ENCODE measurements around the gene TBC1D19. TPM values are rescaled to one million over a fixed set of nuclear protein-coding genes. Genes with fewer than 3 reads are reported as not detected.

TBC1D19 gene
- total RNA-seq, 4 donors from 2014 or later, result 4.3 to 78.4 (median 6.2) TPM

DNA sequence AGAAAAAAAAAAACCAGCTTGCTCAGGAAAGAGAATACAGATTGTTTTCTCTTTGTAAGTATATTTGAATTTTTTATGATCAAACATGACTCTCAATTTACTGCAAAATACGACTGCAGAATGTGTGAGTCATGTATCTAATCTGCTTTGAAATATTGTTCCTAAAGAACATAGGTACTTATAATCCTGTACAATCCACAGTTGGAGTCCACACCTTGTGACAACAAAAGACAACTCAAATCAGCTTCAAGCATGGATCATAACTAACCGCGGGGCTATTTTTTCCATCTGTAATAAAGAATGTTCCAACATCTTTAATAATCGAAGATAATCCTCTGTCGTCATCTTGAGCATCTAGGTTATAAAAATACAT lies 198.9 kb downstream of the TBC1D19 start:
- Histone ChIP-seq H3K27ac (no peak overlapping the region), H3K36me3 (no peaks in the 10 kb centered on the region), H3K27me3 (no peaks in the 10 kb centered on the region), H3K4me3 (no peak overlapping the region), H3K9me3 (no peaks in the 10 kb centered on the region), H3K4me1 (peaks cover 0 to 8% (median 0%) of the 10 kb centered on the region in 4 donors)
- TF ChIP-seq, protein P1, sequence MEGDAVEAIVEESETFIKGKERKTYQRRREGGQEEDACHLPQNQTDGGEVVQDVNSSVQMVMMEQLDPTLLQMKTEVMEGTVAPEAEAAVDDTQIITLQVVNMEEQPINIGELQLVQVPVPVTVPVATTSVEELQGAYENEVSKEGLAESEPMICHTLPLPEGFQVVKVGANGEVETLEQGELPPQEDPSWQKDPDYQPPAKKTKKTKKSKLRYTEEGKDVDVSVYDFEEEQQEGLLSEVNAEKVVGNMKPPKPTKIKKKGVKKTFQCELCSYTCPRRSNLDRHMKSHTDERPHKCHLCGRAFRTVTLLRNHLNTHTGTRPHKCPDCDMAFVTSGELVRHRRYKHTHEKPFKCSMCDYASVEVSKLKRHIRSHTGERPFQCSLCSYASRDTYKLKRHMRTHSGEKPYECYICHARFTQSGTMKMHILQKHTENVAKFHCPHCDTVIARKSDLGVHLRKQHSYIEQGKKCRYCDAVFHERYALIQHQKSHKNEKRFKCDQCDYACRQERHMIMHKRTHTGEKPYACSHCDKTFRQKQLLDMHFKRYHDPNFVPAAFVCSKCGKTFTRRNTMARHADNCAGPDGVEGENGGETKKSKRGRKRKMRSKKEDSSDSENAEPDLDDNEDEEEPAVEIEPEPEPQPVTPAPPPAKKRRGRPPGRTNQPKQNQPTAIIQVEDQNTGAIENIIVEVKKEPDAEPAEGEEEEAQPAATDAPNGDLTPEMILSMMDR (IDR thresholded peaks at IDR 0.05), result no peak
- no peak for DNase-seq

DNA sequence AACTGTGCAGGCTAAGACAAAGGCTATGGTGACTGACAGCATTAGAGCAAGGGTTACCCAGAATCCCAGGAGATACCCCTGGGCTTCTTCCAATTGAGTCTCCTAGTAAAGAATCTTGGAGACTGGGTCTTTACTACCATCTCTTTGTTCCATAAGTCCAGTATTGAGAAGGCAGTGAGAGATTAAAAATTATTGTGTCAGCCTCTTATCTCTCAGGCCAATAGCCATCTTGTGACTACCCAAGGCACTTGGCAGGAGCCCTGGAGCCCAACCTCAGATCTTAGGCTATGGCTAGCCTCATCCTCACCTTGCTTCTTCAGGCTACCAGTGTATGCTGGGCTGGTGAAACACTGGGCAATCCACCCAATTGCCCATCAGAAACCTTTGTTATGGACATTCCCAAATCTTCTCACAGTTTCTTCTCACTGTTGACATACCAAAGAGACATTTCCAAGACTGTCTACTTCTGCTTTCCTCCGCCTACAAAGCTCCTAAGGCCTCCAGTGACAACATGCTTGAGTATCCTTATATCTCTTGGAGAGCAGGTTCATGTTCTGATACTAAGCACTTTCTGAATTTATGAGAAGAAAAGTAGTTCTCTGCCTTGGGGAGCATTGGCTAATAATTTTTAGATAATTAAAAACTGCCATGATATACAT lies 200.5 kb downstream of the TBC1D19 start:
- Histone ChIP-seq H3K9me3 (no peaks in the 10 kb centered on the region), H3K27ac (no peak overlapping the region), H3K27me3 (no peaks in the 10 kb centered on the region), H3K4me3 (no peak overlapping the region), H3K4me1 (peaks cover 0 to 17% (median 0%) of the 10 kb centered on the region in 4 donors), H3K36me3 (no peaks in the 10 kb centered on the region)
- TF ChIP-seq, protein P1 (IDR thresholded peaks at IDR 0.05), result no peak
- TF ChIP-seq POLR2A (IDR thresholded peaks at IDR 0.05), result no peak
- DNase-seq, result no peak

DNA sequence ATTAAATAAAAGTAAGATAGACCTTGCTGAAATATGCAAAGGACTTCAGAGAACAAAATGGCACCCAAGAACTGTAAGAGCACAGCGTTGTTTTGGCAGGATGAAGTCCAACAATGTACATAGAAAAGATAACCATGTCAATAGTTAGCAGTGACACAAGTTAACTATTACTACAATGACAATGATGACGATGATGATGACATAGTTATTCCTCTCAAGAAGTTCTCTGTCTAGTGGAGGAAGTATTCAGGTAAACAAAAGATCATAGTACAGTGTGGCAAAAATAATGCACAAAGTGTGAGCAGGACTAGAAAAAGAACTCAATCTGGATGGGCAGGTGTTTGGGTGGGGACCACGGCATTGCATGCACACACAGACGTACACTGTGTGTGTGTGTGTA lies 201.4 kb downstream of the TBC1D19 start:
- no peak overlapping the region for H3K27ac ChIP-seq
- peaks cover 0 to 17% (median 0%) of the 10 kb centered on the region in 4 donors for H3K4me1 ChIP-seq
- H3K4me3 ChIP-seq, result no peak overlapping the region
- DNase-seq, result no peak
- no peaks in the 10 kb centered on the region for H3K9me3 ChIP-seq
- TF ChIP-seq, protein P1 (IDR thresholded peaks at IDR 0.05), result no peak
- TF ChIP-seq POLR2A (IDR thresholded peaks at IDR 0.05), result no peak
- no peaks in the 10 kb centered on the region for H3K27me3 ChIP-seq
- no peaks in the 10 kb centered on the region for H3K36me3 ChIP-seq

DNA sequence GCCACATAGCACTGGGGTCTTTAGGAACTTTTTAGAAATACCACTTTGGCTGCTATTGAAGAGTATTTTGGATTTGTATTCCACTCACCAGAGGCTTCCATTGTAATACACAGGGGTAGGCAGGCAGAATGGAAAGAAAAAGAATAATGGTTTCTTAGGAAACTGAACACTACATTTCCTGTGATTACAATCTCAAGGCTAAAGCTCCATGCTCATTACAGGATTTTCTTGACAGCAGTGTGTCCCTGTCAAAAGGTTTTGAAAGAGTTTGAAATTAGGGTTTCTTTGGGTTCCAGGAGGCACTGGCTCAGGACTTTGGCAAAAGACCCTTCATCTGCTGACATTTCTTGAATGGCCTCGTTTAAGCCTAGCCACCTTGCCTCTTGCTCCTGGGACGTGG lies 201.9 kb downstream of the TBC1D19 start:
- no peak overlapping the region for H3K4me3 ChIP-seq
- DNase-seq, result no peak
- no peak overlapping the region for H3K27ac ChIP-seq
- no peaks in the 10 kb centered on the region for H3K36me3 ChIP-seq
- no peaks in the 10 kb centered on the region for H3K27me3 ChIP-seq
- H3K9me3 ChIP-seq, result no peaks in the 10 kb centered on the region
- H3K4me1 ChIP-seq, result peaks cover 0 to 17% (median 0%) of the 10 kb centered on the region in 4 donors
- no peak for TF ChIP-seq POLR2A (IDR thresholded peaks at IDR 0.05)
- TF ChIP-seq, protein P1 (IDR thresholded peaks at IDR 0.05), result no peak

DNA sequence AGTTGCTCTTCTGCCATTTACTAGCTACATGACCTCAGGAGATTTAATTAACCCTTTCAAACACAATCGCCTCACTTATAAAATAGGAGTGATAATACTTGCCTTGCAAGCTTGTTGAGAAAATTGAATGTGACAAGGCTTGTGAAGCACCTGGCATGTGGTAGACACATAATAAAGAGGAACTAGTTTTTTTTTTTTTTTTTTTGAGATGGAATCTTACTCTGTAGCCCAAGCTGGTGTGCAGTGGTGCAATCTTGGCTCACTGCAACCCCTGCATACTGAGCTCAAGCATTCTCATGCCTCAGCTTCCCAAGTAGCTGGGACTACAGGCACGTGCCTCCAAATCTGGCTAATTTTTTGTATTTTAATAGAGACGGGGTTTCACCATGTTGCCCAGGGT lies 203.0 kb downstream of the TBC1D19 start:
- H3K4me1 ChIP-seq, result peaks cover 0 to 17% (median 0%) of the 10 kb centered on the region in 4 donors
- DNase-seq, result no peak
- TF ChIP-seq POLR2A (IDR thresholded peaks at IDR 0.05), result no peak
- TF ChIP-seq, protein P1 (IDR thresholded peaks at IDR 0.05), result no peak
- no peaks in the 10 kb centered on the region for H3K36me3 ChIP-seq
- H3K9me3 ChIP-seq, result no peaks in the 10 kb centered on the region
- no peak overlapping the region for H3K4me3 ChIP-seq
- no peaks in the 10 kb centered on the region for H3K27me3 ChIP-seq
- no peak overlapping the region for H3K27ac ChIP-seq
